ENCODE data around the gene UGT2A3.

UGT2A3 gene

GRCh38 chr4:68895561-68896198 is 55.9 kb downstream of the UGT2A3 start:
- WGBS (ENCODE audit: insufficient coverage, insufficient read length) = no CpG with 5 or more reads among the region's 5 CpGs
- Histone ChIP-seq H3K9me3 (ENCODE audit: control insufficient read depth, insufficient read depth, low read length) (no peaks in the 10 kb centered on the region), H3K27me3 (ENCODE audit: control insufficient read depth, insufficient read depth, low read length) (no peaks in the 10 kb centered on the region), H3K36me3 (ENCODE audit: control insufficient read depth, insufficient read depth, low read length) (no peaks in the 10 kb centered on the region), H3K27ac (ENCODE audit: low read length) (no peak overlapping the region), H3K4me1 (ENCODE audit: control insufficient read depth, insufficient read depth, low read length) (no peaks in the 10 kb centered on the region), H3K4me3 (ENCODE audit: low read length) (no peak overlapping the region)
- no peak for DNase-seq (ENCODE audit: low read depth, low spot score)

GRCh38 chr4:68892861-68893260 is 58.7 kb downstream of the UGT2A3 start:
- DNase-seq (ENCODE audit: low read depth, low spot score) = no peak
- no peak overlapping the region for H3K27ac ChIP-seq (ENCODE audit: low read length)
- no peaks in the 10 kb centered on the region for H3K4me1 ChIP-seq (ENCODE audit: control insufficient read depth, insufficient read depth, low read length)
- no CpG with 5 or more reads among the region's 1 CpG for WGBS (ENCODE audit: insufficient coverage, insufficient read length)
- H3K4me3 ChIP-seq (ENCODE audit: low read length) = no peak overlapping the region
- no peaks in the 10 kb centered on the region for H3K27me3 ChIP-seq (ENCODE audit: control insufficient read depth, insufficient read depth, low read length)
- no peaks in the 10 kb centered on the region for H3K36me3 ChIP-seq (ENCODE audit: control insufficient read depth, insufficient read depth, low read length)
- H3K9me3 ChIP-seq (ENCODE audit: control insufficient read depth, insufficient read depth, low read length) = no peaks in the 10 kb centered on the region

- no peaks in the 10 kb centered on the region for H3K27me3 ChIP-seq (ENCODE audit: control insufficient read depth, insufficient read depth, low read length)
- WGBS (ENCODE audit: insufficient coverage, insufficient read length) = 100% methylated on average over 3 of the region's 3 CpGs
- H3K27ac ChIP-seq (ENCODE audit: low read length) = no peak overlapping the region
- H3K4me1 ChIP-seq (ENCODE audit: control insufficient read depth, insufficient read depth, low read length) = no peaks in the 10 kb centered on the region
- H3K9me3 ChIP-seq (ENCODE audit: control insufficient read depth, insufficient read depth, low read length) = no peaks in the 10 kb centered on the region
- no peak for DNase-seq (ENCODE audit: low read depth, low spot score)
- no peaks in the 10 kb centered on the region for H3K36me3 ChIP-seq (ENCODE audit: control insufficient read depth, insufficient read depth, low read length)
- H3K4me3 ChIP-seq (ENCODE audit: low read length) = no peak overlapping the region
Observed at GRCh38 chr4:68891678-68892077, 59.9 kb downstream of the UGT2A3 start.

- Histone ChIP-seq H3K36me3 (ENCODE audit: control insufficient read depth, insufficient read depth, low read length) (no peaks in the 10 kb centered on the region), H3K9me3 (ENCODE audit: control insufficient read depth, insufficient read depth, low read length) (no peaks in the 10 kb centered on the region), H3K27ac (ENCODE audit: low read length) (no peak overlapping the region), H3K4me1 (ENCODE audit: control insufficient read depth, insufficient read depth, low read length) (no peaks in the 10 kb centered on the region), H3K27me3 (ENCODE audit: control insufficient read depth, insufficient read depth, low read length) (no peaks in the 10 kb centered on the region), H3K4me3 (ENCODE audit: low read length) (no peak overlapping the region)
- WGBS (ENCODE audit: insufficient coverage, insufficient read length) = no CpG with 5 or more reads among the region's 1 CpG
- no peak for DNase-seq (ENCODE audit: low read depth, low spot score)
Observed at GRCh38 chr4:68885545-68885944, 66.1 kb downstream of the UGT2A3 start.

GRCh38 chr4:68883870-68884269 is 67.7 kb downstream of the UGT2A3 start:
- Histone ChIP-seq H3K27ac (ENCODE audit: low read length) (no peak overlapping the region), H3K9me3 (ENCODE audit: control insufficient read depth, insufficient read depth, low read length) (no peaks in the 10 kb centered on the region), H3K36me3 (ENCODE audit: control insufficient read depth, insufficient read depth, low read length) (no peaks in the 10 kb centered on the region), H3K4me1 (ENCODE audit: control insufficient read depth, insufficient read depth, low read length) (no peaks in the 10 kb centered on the region), H3K27me3 (ENCODE audit: control insufficient read depth, insufficient read depth, low read length) (no peaks in the 10 kb centered on the region), H3K4me3 (ENCODE audit: low read length) (no peak overlapping the region)
- no CpG with 5 or more reads among the region's 6 CpGs for WGBS (ENCODE audit: insufficient coverage, insufficient read length)
- no peak for DNase-seq (ENCODE audit: low read depth, low spot score)
